ENCODE measurements around the gene PIP4K2B. TPM values are rescaled to one million over a fixed set of nuclear protein-coding genes. Genes with fewer than 3 reads are reported as not detected.

PIP4K2B gene
- total and polyA plus RNA-seq, 9 of the 15 experiments (the other 6 are each of a cell fraction or from before 2014, with no cell fraction given): 3.7 to 29.9 (median 23.0) TPM

DNA sequence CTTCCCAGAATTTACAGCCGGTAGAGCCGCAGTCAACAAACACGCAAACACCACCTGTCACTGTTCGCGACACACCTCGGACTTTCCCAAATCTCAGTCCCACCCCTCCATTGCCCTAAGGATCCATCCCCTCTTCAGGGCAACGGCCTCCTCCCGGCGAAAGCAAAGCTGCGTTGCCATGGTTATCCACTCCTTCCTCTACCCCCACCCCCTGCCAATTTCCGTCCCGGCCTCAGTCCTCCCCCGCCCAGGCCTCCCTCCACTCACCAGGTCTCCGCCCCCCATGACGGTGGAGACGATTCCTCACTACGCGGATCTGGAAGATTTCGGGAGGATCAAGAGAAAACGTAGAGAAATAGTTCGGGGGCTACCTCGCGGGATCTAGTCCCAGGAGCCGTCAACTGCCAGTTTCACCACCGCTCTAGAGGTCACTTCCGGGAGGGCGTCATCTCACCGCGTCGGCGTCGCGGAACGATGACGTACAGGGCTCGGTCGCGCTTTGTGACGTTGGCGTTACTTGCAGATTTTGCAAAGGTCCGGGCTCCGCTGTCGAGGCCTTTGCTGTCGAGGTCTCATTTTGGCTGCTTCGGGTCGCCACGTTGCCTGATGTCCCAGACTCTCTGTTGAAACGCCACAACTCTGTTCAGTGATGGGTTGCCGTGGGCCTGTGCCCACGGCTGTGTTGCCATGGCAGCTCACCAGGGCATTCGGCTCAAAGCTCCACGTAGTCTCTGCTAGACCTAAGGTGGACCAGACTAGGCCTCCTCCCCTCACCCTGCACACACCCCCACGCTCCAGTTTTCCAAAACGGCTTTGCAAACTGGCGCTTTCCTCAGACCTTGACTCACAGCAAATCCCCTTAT lies 25.8 kb upstream of the PIP4K2B start, which contains the start of gene CWC25 (continued):
- TF ChIP-seq CTCFL (IDR thresholded peaks at IDR 0.05; ENCODE audit: borderline replicate concordance, insufficient read depth, low read depth, low read length, poor library complexity, severe bottlenecking) (no peak), DDX20 (tag; IDR thresholded peaks at IDR 0.05; ENCODE audit: low read depth) (no peak), TFAP4 (CRISPR knock-in tag; IDR thresholded peaks at IDR 0.05; ENCODE audit: borderline replicate concordance) (peak; percentile 75; the same call in 1 of the 2 replicates), FOS (IDR thresholded peaks at IDR 0.05; ENCODE audit: extremely low read depth, insufficient read length) (peak; percentile 19), AFF1 (IDR thresholded peaks at IDR 0.05; ENCODE audit: low read depth in 1 of 2, partially characterized antibody in 2 of 2) (peak in 1 of 2 experiments; percentile 72), ZNF584 (CRISPR knock-in tag; IDR thresholded peaks at IDR 0.05; ENCODE audit: low read depth) (0 out of 2 replicates have a peak, but pooled peaks have one; percentile 19), SRSF1 (IDR thresholded peaks at IDR 0.05; ENCODE audit: low read depth, low read length) (no peak), POLR2AphosphoS5 (IDR thresholded peaks at IDR 0.05; ENCODE audit: control insufficient read depth, insufficient read depth, low read depth, low read length) (peak; percentile 82), NCOA2 (IDR thresholded peaks at IDR 0.05; ENCODE audit: partially characterized antibody in 2 of 2) (peak in 1 of 2 experiments; percentile 96), NEUROD1 (IDR thresholded peaks at IDR 0.05; ENCODE audit: borderline replicate concordance, low read depth, low read length, partially characterized antibody) (peak; percentile 70), ERF (CRISPR knock-in tag; IDR thresholded peaks at IDR 0.05) (no peak), JUND (IDR thresholded peaks at IDR 0.05; ENCODE audit: borderline replicate concordance, low read depth, low read length) (peak; percentile 88), JUND (tag; IDR thresholded peaks at IDR 0.05; ENCODE audit: borderline replicate concordance, low read depth, low read length) (peak; percentile 52; the same call in 2 of the 3 replicates), TBL1XR1 (IDR thresholded peaks at IDR 0.05; ENCODE audit: low read length in 2 of 2) (peak; percentile 73 to 100; a peak in 3 of 4 replicates), SNRNP70 (optimal IDR thresholded peaks at IDR 0.05; ENCODE audit: low read depth, low read length) (no peak), CSDE1 (IDR thresholded peaks at IDR 0.05) (peak in 1 of 2 experiments; percentile 99; a peak in 2 of 4 replicates), ARID1B (IDR thresholded peaks at IDR 0.05) (peak; percentile 11; the same call in 1 of the 2 replicates)
- TF ChIP-seq, protein P1, sequence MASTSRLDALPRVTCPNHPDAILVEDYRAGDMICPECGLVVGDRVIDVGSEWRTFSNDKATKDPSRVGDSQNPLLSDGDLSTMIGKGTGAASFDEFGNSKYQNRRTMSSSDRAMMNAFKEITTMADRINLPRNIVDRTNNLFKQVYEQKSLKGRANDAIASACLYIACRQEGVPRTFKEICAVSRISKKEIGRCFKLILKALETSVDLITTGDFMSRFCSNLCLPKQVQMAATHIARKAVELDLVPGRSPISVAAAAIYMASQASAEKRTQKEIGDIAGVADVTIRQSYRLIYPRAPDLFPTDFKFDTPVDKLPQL (IDR thresholded peaks at IDR 0.05; ENCODE audit: extremely low read depth, insufficient read length): peak; percentile 42
